ENCODE measurements around the gene ILF3.
"Not testable (repeated sequence)": the region's sequence is repeated elsewhere in the genome, so short reads cannot be mapped to it uniquely, and the experiment has no call there.

ILF3 gene

GRCh38 chr19:10643172-10643967 is 10.8 kb upstream of the ILF3 start:
- no peak for DNase-seq

- DNase-seq: no peak
Measured at GRCh38 chr19:10643968-10644259, 10.2 kb upstream of the ILF3 start.

- DNase-seq: peak; percentile 32
Measured at GRCh38 chr19:10644260-10645007, 9.7 kb upstream of the ILF3 start.

DNA sequence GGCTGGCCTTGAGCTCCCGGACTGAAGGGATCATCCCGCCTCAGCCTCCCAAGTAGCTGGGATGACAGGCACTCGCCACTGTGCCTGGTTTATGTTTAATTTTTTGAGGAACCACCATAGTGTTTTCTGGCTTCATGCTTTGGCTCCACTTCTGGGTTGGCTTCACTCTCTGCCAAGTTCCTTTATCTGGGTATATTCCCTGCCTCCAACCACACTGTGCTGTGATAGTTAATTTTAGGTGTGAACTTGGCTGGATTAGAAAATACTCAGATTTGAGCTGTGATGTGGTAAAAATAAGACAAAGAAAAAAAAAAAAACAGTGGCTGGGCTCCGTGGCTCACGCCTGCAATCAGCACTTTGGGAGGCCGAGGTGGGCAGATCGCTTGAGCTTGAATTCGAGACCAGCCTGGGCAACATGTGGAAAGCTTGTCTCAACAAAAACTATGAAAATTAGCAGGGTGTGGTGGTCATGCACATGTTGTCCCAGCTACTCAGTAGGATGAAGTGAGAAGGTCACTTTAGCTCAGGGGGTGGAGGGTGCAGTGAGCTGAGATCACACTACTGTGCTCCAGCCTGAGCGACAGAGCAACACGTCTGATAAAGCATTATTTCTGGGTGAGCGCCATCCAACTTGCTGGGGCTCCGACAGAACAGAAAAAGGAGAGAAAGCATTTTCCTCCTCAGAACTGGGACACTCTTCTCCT is 7.5 kb upstream of the ILF3 start:
- DNase-seq: no peak

DNA sequence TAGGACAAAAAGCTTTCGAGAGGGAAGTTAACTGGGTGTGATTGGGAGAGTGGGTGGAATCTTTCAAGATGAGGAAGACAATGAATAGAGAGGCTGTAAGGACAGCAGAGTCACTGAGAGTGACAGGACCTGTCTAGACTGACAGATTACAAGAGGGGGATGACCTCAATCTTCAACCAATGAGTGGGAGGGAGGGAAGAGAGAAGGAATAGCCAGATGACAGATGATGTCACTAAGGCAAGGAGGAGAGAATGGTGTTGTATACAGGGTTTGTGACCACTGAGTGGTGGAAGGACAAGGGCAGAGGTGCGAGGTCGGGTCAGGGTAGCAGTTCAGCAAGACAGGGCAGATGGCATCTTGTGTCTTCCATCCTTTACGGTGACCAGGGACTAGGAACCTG is 5.8 kb upstream of the ILF3 start:
- no peak for DNase-seq

GRCh38 chr19:10651851-10652250 is 2.3 kb upstream of the ILF3 start:
- no peak for DNase-seq

GRCh38 chr19:10653482-10653731 is 739 bp upstream of the ILF3 start:
- DNase-seq: no peak

DNA sequence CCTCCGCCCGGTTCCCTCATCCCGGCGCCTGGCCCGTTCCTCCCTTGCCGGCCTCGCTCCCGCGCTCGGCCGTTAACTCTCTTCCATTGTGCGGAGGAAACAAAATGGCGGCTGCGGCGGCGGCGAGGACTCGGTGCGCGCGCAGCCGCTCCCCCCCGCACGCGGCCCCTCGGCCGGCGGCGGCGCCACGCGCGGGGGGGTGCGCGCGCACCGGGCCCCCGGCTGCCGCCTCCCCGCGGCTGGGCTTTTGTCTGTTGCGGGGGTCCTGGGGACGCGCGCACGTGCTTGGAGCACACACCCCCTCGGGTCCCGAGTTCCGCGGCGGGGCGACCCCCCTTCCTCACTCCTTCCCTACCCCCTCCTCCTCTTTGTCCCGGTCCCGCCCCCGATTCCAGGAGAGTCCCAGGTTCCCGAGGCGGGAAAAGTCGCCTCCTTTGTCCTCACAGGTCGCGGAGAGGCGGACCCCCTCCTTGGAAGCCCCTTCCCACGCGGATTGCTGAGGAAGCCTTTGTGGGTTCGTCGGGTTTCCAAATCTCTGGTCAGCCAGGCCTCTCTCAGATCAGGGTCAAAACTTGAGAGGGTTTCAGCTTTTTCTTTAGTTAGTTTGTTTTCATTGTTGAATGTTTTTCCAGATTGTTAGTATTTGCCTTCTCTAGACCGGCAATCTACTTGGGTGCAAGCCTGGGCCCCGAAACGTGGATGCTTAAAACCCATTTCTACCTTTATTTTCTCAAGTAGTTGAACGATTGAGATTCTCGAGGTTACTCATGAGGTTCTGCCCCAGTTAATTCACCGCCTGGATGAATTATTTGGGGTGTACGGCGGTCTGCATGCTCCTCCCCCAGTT is 687 bp downstream of the ILF3 start:
- peak; percentile 82 for DNase-seq

DNA sequence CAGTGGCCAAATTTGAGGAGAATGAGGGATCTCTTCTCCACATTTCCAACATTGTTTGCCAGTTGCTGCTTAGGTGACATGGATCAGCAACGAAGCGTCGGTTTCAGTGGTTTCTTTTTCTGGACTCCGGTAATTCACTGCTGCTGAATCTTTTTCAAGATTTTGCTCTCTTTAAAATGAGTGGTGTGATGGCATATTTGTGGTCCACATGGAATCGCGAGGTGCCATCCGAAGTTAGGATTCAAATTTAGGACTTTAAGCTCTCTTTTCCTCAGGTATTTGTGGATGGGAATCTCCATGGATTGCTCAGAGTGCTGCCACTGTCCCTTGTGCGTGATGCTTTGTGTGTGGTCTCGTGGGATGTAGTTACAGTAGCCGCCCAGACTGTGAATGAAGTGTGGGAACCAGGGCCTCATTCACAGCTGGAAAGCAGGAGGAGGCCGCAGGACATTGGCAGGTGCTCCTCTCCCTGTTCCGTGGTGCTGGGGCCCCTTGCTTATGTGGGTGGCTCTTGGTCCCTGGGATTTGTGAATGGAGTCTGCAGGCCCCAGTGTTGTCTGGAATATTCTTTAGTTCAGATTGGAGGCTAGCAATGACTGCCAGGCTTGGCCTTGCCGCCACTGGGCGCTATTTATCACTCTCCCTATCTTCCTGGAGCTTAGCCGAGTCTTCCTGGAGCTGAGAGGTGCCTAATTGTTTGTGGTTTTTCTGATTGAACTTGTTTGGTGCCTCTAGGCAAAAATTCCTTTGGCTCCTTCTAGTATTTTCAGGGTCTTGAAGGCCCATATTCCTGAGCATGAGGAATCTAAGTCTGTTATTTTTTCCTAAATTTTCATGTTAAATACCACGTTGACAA is 1.5 kb downstream of the ILF3 start:
- DNase-seq: peak; percentile 46

DNA sequence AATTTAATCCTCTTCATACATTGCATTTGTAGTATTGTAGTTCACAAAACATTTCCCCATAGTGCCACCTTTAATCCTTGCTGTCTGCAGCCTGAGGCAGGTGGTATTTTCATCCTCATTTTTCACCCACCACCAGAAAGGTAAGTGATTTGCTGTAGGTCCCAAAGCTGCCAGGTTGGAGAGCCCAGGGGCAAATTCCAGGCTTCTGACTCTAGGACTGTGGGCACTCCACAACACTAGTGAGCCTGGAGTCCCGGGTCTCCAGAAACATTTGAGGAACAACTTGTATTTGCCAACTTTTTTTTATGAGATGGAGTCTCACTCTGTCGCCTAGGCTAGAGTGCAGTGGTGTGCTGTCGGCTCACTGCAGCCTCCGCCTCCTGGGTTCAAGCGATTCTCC is 6.2 kb downstream of the ILF3 start:
- DNase-seq: no peak

GRCh38 chr19:10661946-10662345 is 7.8 kb downstream of the ILF3 start:
- DNase-seq: no peak

GRCh38 chr19:10662384-10663251 is 8.5 kb downstream of the ILF3 start:
- DNase-seq: no peak

GRCh38 chr19:10663252-10663563 is 9.1 kb downstream of the ILF3 start:
- DNase-seq: not testable (repeated sequence)

GRCh38 chr19:10667867-10668266 is 13.7 kb downstream of the ILF3 start:
- DNase-seq: no peak

DNA sequence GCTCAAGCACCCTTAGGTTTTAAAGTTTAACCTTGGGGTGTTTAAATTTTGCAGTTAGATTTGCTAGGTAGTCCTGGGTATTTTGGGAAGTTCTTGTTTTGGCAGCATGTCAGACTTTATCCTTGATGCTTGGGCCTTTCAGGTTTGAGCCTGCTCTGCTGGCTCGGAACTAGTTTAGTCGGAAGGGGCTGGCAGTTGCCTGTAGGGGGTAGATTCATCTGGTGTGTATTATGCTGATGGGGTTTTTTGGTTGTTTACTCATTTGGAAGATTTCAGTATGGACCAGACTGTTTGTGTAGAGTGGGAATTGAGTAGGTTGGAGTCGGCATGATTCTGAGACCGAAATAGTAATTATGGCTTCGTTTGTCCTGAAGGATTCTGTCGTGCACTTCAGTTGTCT is 15.1 kb downstream of the ILF3 start:
- no peak for DNase-seq

DNA sequence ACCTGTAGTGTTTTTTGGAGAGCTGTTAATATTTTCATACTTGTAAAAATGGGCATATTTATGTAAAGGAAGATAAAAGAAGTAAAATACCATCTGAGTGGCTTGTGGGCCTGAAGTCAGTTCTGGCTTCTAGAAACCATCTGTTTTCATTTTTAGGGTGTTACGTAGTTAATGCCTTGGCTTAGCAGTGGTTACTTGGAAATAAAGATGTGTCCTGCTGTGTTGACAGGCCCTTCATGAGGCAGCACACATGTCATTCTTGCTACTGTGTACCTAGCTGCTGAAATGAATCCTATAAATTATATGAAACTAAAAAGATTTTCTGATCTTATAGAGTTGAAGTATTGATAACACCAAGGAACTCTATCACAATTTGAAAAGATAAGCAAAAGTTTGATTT is 16.0 kb downstream of the ILF3 start:
- DNase-seq: no peak

GRCh38 chr19:10670876-10671804 is 17.0 kb downstream of the ILF3 start:
- DNase-seq: no peak

- not testable (repeated sequence) for DNase-seq
Measured at GRCh38 chr19:10671922-10672321, 17.8 kb downstream of the ILF3 start.

- not testable (repeated sequence) for DNase-seq
Measured at GRCh38 chr19:10675214-10675613, 21.1 kb downstream of the ILF3 start.

DNA sequence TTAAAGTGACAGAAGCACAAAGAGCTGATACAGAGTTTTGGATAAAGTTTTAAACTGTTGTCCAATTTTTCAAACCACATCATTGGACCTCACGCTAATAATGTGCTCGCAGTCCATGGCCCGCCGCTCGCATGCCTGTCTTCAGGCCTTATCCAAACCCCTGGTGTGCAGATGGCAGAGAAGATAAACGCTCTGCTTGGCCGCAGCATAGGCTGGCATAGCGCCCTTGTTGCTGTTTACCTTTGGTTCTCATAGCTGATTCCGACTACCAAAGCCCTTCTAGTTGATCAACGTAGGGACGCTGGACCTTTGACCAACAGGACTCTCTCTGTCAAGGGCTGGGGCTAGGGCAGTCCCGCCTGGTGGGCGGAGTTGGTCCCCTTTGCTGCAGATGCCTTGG is 23.6 kb downstream of the ILF3 start:
- DNase-seq: no peak

All from DMS79 (cell line).